ENCODE results near the gene RGS7BP. TPM values are rescaled to one million over a fixed set of nuclear protein-coding genes. Genes with fewer than 3 reads are reported as not detected.

Gene RGS7BP
- total RNA-seq, 1 experiment from 2014 or later: not detected

- no peak for TF ChIP-seq CTCF (IDR thresholded peaks at IDR 0.05 in 2 of 3, conservative IDR thresholded peaks at IDR 0.05 in 1 of 3; ENCODE audit: borderline replicate concordance in 1 of 3, insufficient read depth in 1 of 3, low read depth in 2 of 3, low read length in 2 of 3)
- no peak for TF ChIP-seq CBX3 (IDR thresholded peaks at IDR 0.05; ENCODE audit: low read depth)
Measured at GRCh38 chr5:64619609-64620008, 113.8 kb downstream of the RGS7BP start (continued).

GRCh38 chr5:64622991-64623390, 117.2 kb downstream of the RGS7BP start:
- no peak for DNase-seq (ENCODE audit: low read depth, low spot score)
- Histone ChIP-seq H3K9ac (ENCODE audit: low read length) (no peak overlapping the region), H3K4me2 (ENCODE audit: low read length) (no peak overlapping the region), H3K4me3 (replicated peaks in 1 of 2; ENCODE audit: low read depth in 1 of 2, low read length in 2 of 2) (no peak overlapping the region), H3K27ac (ENCODE audit: low read depth, low read length) (no peak overlapping the region), H3K36me3 (ENCODE audit: control insufficient read depth in 1 of 2, insufficient read depth in 2 of 2, low read length in 2 of 2) (no peaks in the 10 kb centered on the region), H2AFZ (ENCODE audit: low read depth, low read length, poor library complexity, severe bottlenecking) (no peak overlapping the region), H3K27me3 (ENCODE audit: insufficient read depth, low read length) (peaks cover 16% of the 10 kb centered on the region; the same call in 1 of the 2 replicates), H3K4me1 (ENCODE audit: control insufficient read depth in 1 of 2, insufficient read depth in 2 of 2, low read length in 2 of 2) (no peaks in the 10 kb centered on the region), H4K20me1 (ENCODE audit: insufficient read depth) (no peaks in the 10 kb centered on the region), H3K79me2 (ENCODE audit: insufficient read depth, low read length) (no peaks in the 10 kb centered on the region), H3K9me3 (ENCODE audit: control insufficient read depth in 1 of 2, insufficient read depth in 1 of 2, low read depth in 1 of 2, low read length in 2 of 2) (no peaks in the 10 kb centered on the region), H3K9me2 (ENCODE audit: insufficient read depth) (no peaks in the 10 kb centered on the region)
- intact Hi-C loops (cut with micrococcal nuclease): no loop called here
- no peak for TF ChIP-seq EZH2phosphoT487 (IDR thresholded peaks at IDR 0.05; ENCODE audit: borderline replicate concordance)
- no peak for TF ChIP-seq EGR1 (IDR thresholded peaks at IDR 0.05; ENCODE audit: low read depth)
- TF ChIP-seq CEBPB (IDR thresholded peaks at IDR 0.05; ENCODE audit: low read depth): no peak
- no TSS peak for BruUV-seq (replicated peaks)
- ChIA-PET CTCF (no interaction called here), POLR2A (no interaction called here), RAD21 (ENCODE audit: low non-redundant PET in 1 of 2, low total read pairs in 2 of 2, uncharacterized antibody in 2 of 2, unreplicated experiment in 2 of 2) (no interaction called here)
- ATAC-seq: no peak

GRCh38 chr5:64625678-64626077, 119.9 kb downstream of the RGS7BP start:
- TF ChIP-seq EZH2phosphoT487 (IDR thresholded peaks at IDR 0.05; ENCODE audit: borderline replicate concordance) (no peak), EGR1 (IDR thresholded peaks at IDR 0.05; ENCODE audit: low read depth) (no peak), JUND (IDR thresholded peaks at IDR 0.05) (no peak), POLR2A (IDR thresholded peaks at IDR 0.05; ENCODE audit: borderline replicate concordance, extremely low read depth, insufficient read depth, insufficient read length) (no peak), ZFX (IDR thresholded peaks at IDR 0.05) (no peak), YY1 (IDR thresholded peaks at IDR 0.05; ENCODE audit: extremely low read depth, insufficient replicate concordance, low read depth, low read length) (no peak), SP1 (IDR thresholded peaks at IDR 0.05; ENCODE audit: low read depth) (no peak), ATF3 (IDR thresholded peaks at IDR 0.05) (no peak), REST (IDR thresholded peaks at IDR 0.05; ENCODE audit: low read depth) (no peak)
- POLR2A ChIA-PET: no interaction called here

More at GRCh38 chr5:64625678-64626077, 119.9 kb downstream of the RGS7BP start:
- no peaks in the 10 kb centered on the region for H3K79me2 ChIP-seq (ENCODE audit: insufficient read depth, low read length)
- no peaks in the 10 kb centered on the region for H3K9me3 ChIP-seq (ENCODE audit: control insufficient read depth in 1 of 2, insufficient read depth in 1 of 2, low read depth in 1 of 2, low read length in 2 of 2)
- no peak for DNase-seq (ENCODE audit: low read depth, low spot score)
- ChIA-PET RAD21 (ENCODE audit: low non-redundant PET in 1 of 2, low total read pairs in 2 of 2, uncharacterized antibody in 2 of 2, unreplicated experiment in 2 of 2) (no interaction called here), CTCF (interaction anchor here (1.2 kb wide), 1 partner anchor 13 kb away, joined by 5 read pairs; no protein-coding TSS in a partner anchor)
- ATAC-seq: no peak
- H3K9ac ChIP-seq (ENCODE audit: low read length): no peak overlapping the region
- H3K36me3 ChIP-seq (ENCODE audit: control insufficient read depth in 1 of 2, insufficient read depth in 2 of 2, low read length in 2 of 2): no peaks in the 10 kb centered on the region
- H3K4me3 ChIP-seq (replicated peaks in 1 of 2; ENCODE audit: low read depth in 1 of 2, low read length in 2 of 2): no peak overlapping the region
- no peaks in the 10 kb centered on the region for H3K9me2 ChIP-seq (ENCODE audit: insufficient read depth)
- peaks cover 11% of the 10 kb centered on the region; the same call in 1 of the 2 replicates for H3K27me3 ChIP-seq (ENCODE audit: insufficient read depth, low read length)
- no peaks in the 10 kb centered on the region for H3K4me1 ChIP-seq (ENCODE audit: control insufficient read depth in 1 of 2, insufficient read depth in 2 of 2, low read length in 2 of 2)
- H4K20me1 ChIP-seq (ENCODE audit: insufficient read depth): no peaks in the 10 kb centered on the region
- H3K27ac ChIP-seq (ENCODE audit: low read depth, low read length): no peak overlapping the region
- H3K4me2 ChIP-seq (ENCODE audit: low read length): no peak overlapping the region
- no peak overlapping the region for H2AFZ ChIP-seq (ENCODE audit: low read depth, low read length, poor library complexity, severe bottlenecking)
- intact Hi-C loops (cut with micrococcal nuclease): no loop called here
- BruUV-seq (replicated peaks): no TSS peak
